ENCODE results near the gene CACTIN. TPM values are rescaled to one million over a fixed set of nuclear protein-coding genes. Genes with fewer than 3 reads are reported as not detected.
A peak's percentile ranks its signal among the peaks of the same experiment; 100 is the strongest.
"Not testable (repeated sequence)": the region's sequence is repeated elsewhere in the genome, so short reads cannot be mapped to it uniquely, and the experiment has no call there.

Gene CACTIN
- polyA plus RNA-seq (ENCODE audit: insufficient read length in 4 of 4) = 10 to 100 TPM; 18.6 to 35.0 (median 29.3) TPM

GRCh38 chr19:3626473-3627350, at the start of gene CACTIN:
CACTIN (minus strand) TSS chr19:3626790; CDS start chr19:3626762, 28 bp downstream.
- peak; percentile 93 to 96 (median 96) for DNase-seq (ENCODE audit: low read depth in 4 of 4, low spot score in 2 of 4)

- DNase-seq (ENCODE audit: low read depth in 4 of 4, low spot score in 2 of 4) = no peak
Observed at GRCh38 chr19:3674784-3675543, 48.4 kb upstream of the CACTIN start.

- no peak for DNase-seq (ENCODE audit: low read depth in 4 of 4, low spot score in 2 of 4)
Observed at GRCh38 chr19:3673506-3674439, 47.2 kb upstream of the CACTIN start.

- no peak for DNase-seq (ENCODE audit: low read depth in 4 of 4, low spot score in 2 of 4)
Observed at GRCh38 chr19:3672993-3673392, 46.4 kb upstream of the CACTIN start.

- DNase-seq (ENCODE audit: low read depth in 4 of 4, low spot score in 2 of 4) = no peak
Observed at GRCh38 chr19:3672575-3672948, 46.0 kb upstream of the CACTIN start.

- no peak for DNase-seq (ENCODE audit: low read depth in 4 of 4, low spot score in 2 of 4)
Observed at GRCh38 chr19:3671680-3672574, 45.3 kb upstream of the CACTIN start.

GRCh38 chr19:3670796-3671679, 44.4 kb upstream of the CACTIN start:
- no peak for DNase-seq (ENCODE audit: low read depth in 4 of 4, low spot score in 2 of 4)

GRCh38 chr19:3669947-3670795, 43.6 kb upstream of the CACTIN start:
- no peak for DNase-seq (ENCODE audit: low read depth in 4 of 4, low spot score in 2 of 4)

GRCh38 chr19:3669082-3669946, 42.7 kb upstream of the CACTIN start:
- DNase-seq (ENCODE audit: low read depth in 4 of 4, low spot score in 2 of 4) = no peak

GRCh38 chr19:3668331-3669081, 41.9 kb upstream of the CACTIN start:
- DNase-seq (ENCODE audit: low read depth in 4 of 4, low spot score in 2 of 4) = no peak

- DNase-seq (ENCODE audit: low read depth in 4 of 4, low spot score in 2 of 4) = no peak
Observed at GRCh38 chr19:3667766-3668165, 41.2 kb upstream of the CACTIN start.

GRCh38 chr19:3667037-3667638, 40.5 kb upstream of the CACTIN start:
- no peak for DNase-seq (ENCODE audit: low read depth in 4 of 4, low spot score in 2 of 4)

- not testable (repeated sequence) for DNase-seq (ENCODE audit: low read depth in 4 of 4, low spot score in 2 of 4)
Observed at GRCh38 chr19:3666545-3666856, 39.9 kb upstream of the CACTIN start.

- DNase-seq (ENCODE audit: low read depth in 4 of 4, low spot score in 2 of 4) = no peak
Observed at GRCh38 chr19:3665681-3666544, 39.3 kb upstream of the CACTIN start.

All from left renal cortex interstitium (tissue), 4 donors.